T-cell (primary cell): ENCODE data around the gene SLC39A1. TPM values are rescaled to one million over a fixed set of nuclear protein-coding genes. Genes with fewer than 3 reads are reported as not detected.
"Not testable (repeated sequence)": the region's sequence is repeated elsewhere in the genome, so short reads cannot be mapped to it uniquely, and the experiment has no call there.

ENCODE experiments used
- ATAC-seq, 4 experiments: fragments of 200-7000 bp in 3 of 4; fragments of 150-1000 bp in 1 of 4; cut with Tn5 transposase; replicated peaks in 1 of 4; 1 replicate in 3 of 4; 2 replicates in 1 of 4; pipeline ENCODE4 v1.10.0; 2021; ENCODE audit warnings: moderate library complexity in 3 of 4, mild to moderate bottlenecking in 2 of 4, moderate number of reproducible peaks in 1 of 4
- CTCF ChIA-PET, 2 donors: fragments of 300-600 bp; sonication (Branson Sonifier 250); formaldehyde crosslinking; loops; one replicate each; lab custom pipeline; 2022; ENCODE audit warnings: antibody characterized with exemption in 2 of 2; lab: Charles Lee
- POLR2A ChIA-PET, 2 donors: fragments of 300-600 bp; sonication (Branson Sonifier 250); formaldehyde crosslinking; loops; one replicate each; lab custom pipeline; 2022; ENCODE audit warnings: antibody characterized with exemption in 2 of 2; lab: Charles Lee
- DNase-seq, 35 experiments: peaks; one replicate each; pipeline versions ENCODE4 v3.0.0 to v3.0.0-alpha.2; 2013 to 2023
- H3K27ac ChIP-seq: one replicate; pipeline ENCODE4 v1.5.1; 2013; ENCODE audit warnings: low read length
- H3K27me3 ChIP-seq, 2 experiments: replicated peaks in 1 of 2; 1 replicate in 1 of 2; 2 replicates in 1 of 2; pipeline versions ENCODE4 v1.6.1 to v1.7.0; 2013; ENCODE audit warnings: low read length in 1 of 2, mixed read lengths in 1 of 2; ENCODE audit not compliant: control insufficient read depth in 2 of 2, insufficient read depth in 2 of 2; ENCODE audit errors: extremely low read depth in 1 of 2
- H3K36me3 ChIP-seq, 2 donors: 1 replicate in 1 of 2; 2 replicates in 1 of 2; pipeline versions ENCODE4 v1.6.1 to v1.7.0; 2013; ENCODE audit warnings: low read length in 1 of 2; ENCODE audit not compliant: control insufficient read depth in 2 of 2, insufficient read depth in 1 of 2; ENCODE audit errors: extremely low read depth in 1 of 2
- H3K4me1 ChIP-seq, 2 experiments: 1 replicate in 1 of 2; 2 replicates in 1 of 2; pipeline versions ENCODE4 v1.6.1 to v1.7.0; 2013; ENCODE audit warnings: low read length in 2 of 2, mixed read lengths in 1 of 2; ENCODE audit not compliant: insufficient read depth in 2 of 2, control insufficient read depth in 1 of 2; ENCODE audit errors: extremely low read depth in 1 of 2
- H3K4me3 ChIP-seq, 2 donors: 1 replicate in 1 of 2; 2 replicates in 1 of 2; pipeline versions ENCODE4 v1.5.1 to v1.7.0; 2013; ENCODE audit warnings: mild to moderate bottlenecking in 2 of 2, low read length in 1 of 2, moderate library complexity in 1 of 2; ENCODE audit not compliant: control insufficient read depth in 1 of 2; ENCODE audit errors: extremely low read depth in 1 of 2
- H3K9me3 ChIP-seq: 2 replicates; pipeline ENCODE4 v1.7.0; 2013
- H3K27ac Mint-ChIP-seq, 2 donors: one replicate each; pipeline ENCODE4 v1.8.0; 2020 to 2021; ENCODE audit warnings: mild to moderate bottlenecking in 2 of 2, mixed read lengths in 2 of 2
- H3K27me3 Mint-ChIP-seq, 2 donors: one replicate each; pipeline ENCODE4 v1.8.0; 2021 to 2022; ENCODE audit warnings: mixed read lengths in 2 of 2
- H3K36me3 Mint-ChIP-seq: one replicate; pipeline ENCODE4 v1.8.0; 2021; ENCODE audit warnings: mixed read lengths
- H3K4me1 Mint-ChIP-seq, 3 donors: one replicate each; pipeline ENCODE4 v1.8.0; 2020 to 2022; ENCODE audit warnings: mixed read lengths in 3 of 3, mild to moderate bottlenecking in 1 of 3
- H3K4me3 Mint-ChIP-seq, 3 donors: one replicate each; pipeline ENCODE4 v1.8.0; 2020 to 2022; ENCODE audit warnings: mild to moderate bottlenecking in 3 of 3, mixed read lengths in 3 of 3, moderate library complexity in 3 of 3
- H3K9me3 Mint-ChIP-seq, 3 donors: one replicate each; pipeline ENCODE4 v1.8.0; 2020 to 2022; ENCODE audit warnings: mixed read lengths in 3 of 3
- WGBS: methylation state at CpG from one replicate; pipeline ENCODE4 v1.1.5; 2013; ENCODE audit warnings: missing lambda C conversion rate; ENCODE audit not compliant: insufficient coverage; 5-methylcytosine and 5-hydroxymethylcytosine counted together
- total RNA-seq, 35 experiments: library from RNA in 6 of 35; stranded (reverse) in 6 of 35; fragments of 120-200 nt in 1 of 35; gene quantifications; one replicate each; pipeline versions ENCODE4 v1.2.1 to v1.2.4 and lab custom pipeline; 2013 to 2026

The SLC39A1 gene
- 10 to 100 TPM; 15.1 to 22.0 (median 16.4) TPM for total RNA-seq
- total RNA-seq (2013): 18.4 TPM
- 0.49 to 3.1 (median 1.5) reads per million in 29 experiments for total RNA-seq (lab: John Stamatoyannopoulos, UW)

- H3K9me3 Mint-ChIP-seq: no peaks in the 10 kb centered on the region
- H3K4me1 Mint-ChIP-seq: peaks cover 57 to 71% (median 60%) of the 10 kb centered on the region in 3 donors
- Histone ChIP-seq H3K4me1 (peaks cover 20 to 57% of the 10 kb centered on the region in 2 experiments), H3K9me3 (no peaks in the 10 kb centered on the region), H3K4me3 (peak within 1 kb of the TSS; percentile 72 to 92), H3K27ac (peak within 1 kb of the TSS; percentile 90), H3K27me3 (no peaks in the 10 kb centered on the region), H3K36me3 (peaks cover 0 to 7% of the 10 kb centered on the region in 2 donors)
- WGBS: 1% methylated on average over 48 of the region's 54 CpGs
- H3K4me3 Mint-ChIP-seq: peak within 1 kb of the TSS; percentile 83 to 90 (median 87)
- peak within 1 kb of the TSS; percentile 94 for H3K27ac Mint-ChIP-seq
- H3K36me3 Mint-ChIP-seq: no peaks in the 10 kb centered on the region
- ATAC-seq: peak; percentile 52 to 61 (median 53)
- ChIA-PET CTCF (interaction anchor here in 1 of 2 donors (0.6 to 2.0 kb wide), 5 partner anchors 14 to 166 kb away, joined by 3 to 11 read pairs (median 3); partner anchors contain the start of genes DENND4B and JTB), POLR2A (interaction anchor here (0.5 to 0.6 kb wide), 4 partner anchors 14 to 1953 kb away, joined by 3 read pairs; no protein-coding TSS in a partner anchor)
- DNase-seq: peak; percentile 75 to 96 (median 88)
- no peaks in the 10 kb centered on the region for H3K27me3 Mint-ChIP-seq
These were observed at the start of gene SLC39A1 for GRCh38 chr1:153963030-153963849. Gene SLC39A1, minus strand, starts transcription at chr1:153963537. Its CDS starts 822 bp downstream, at chr1:153962715.

- H3K36me3 ChIP-seq, DNase-seq, CTCF ChIA-PET, ATAC-seq, H3K9me3 ChIP-seq, H3K27me3 Mint-ChIP-seq, H3K4me3 Mint-ChIP-seq, H3K4me1 ChIP-seq, H3K27ac Mint-ChIP-seq, H3K36me3 Mint-ChIP-seq, H3K27ac ChIP-seq, H3K27me3 ChIP-seq, H3K9me3 Mint-ChIP-seq, H3K4me3 ChIP-seq, H3K4me1 Mint-ChIP-seq, POLR2A ChIA-PET: not testable (repeated sequence)
- 89% methylated on average over 12 of the region's 14 CpGs for WGBS
These were observed 49.2 kb upstream of the SLC39A1 start for GRCh38 chr1:154012543-154012942.

GRCh38 chr1:154012129-154012528 is 48.8 kb upstream of the SLC39A1 start:
- ChIA-PET CTCF (interaction anchor here in 1 of 2 donors (0.6 kb wide), 1 partner anchor 26 kb away, joined by 3 read pairs; no protein-coding TSS in a partner anchor), POLR2A (interaction anchor here in 1 of 2 donors (0.6 kb wide), 1 partner anchor 20 kb away, joined by 3 read pairs; no protein-coding TSS in a partner anchor)
- Mint-ChIP-seq H3K4me3 (no peak overlapping the region), H3K27ac (no peak overlapping the region), H3K27me3 (no peaks in the 10 kb centered on the region), H3K36me3 (no peaks in the 10 kb centered on the region), H3K9me3 (no peaks in the 10 kb centered on the region), H3K4me1 (no peaks in the 10 kb centered on the region)
- DNase-seq: no peak
- H3K9me3 ChIP-seq: no peaks in the 10 kb centered on the region
- ATAC-seq: no peak
- H3K4me1 ChIP-seq: no peaks in the 10 kb centered on the region
- no CpG with 5 or more reads among the region's 1 CpG for WGBS
- peaks cover 0 to 4% of the 10 kb centered on the region in 2 experiments for H3K27me3 ChIP-seq
- H3K4me3 ChIP-seq: no peak overlapping the region
- H3K36me3 ChIP-seq: no peaks in the 10 kb centered on the region
- H3K27ac ChIP-seq: no peak overlapping the region

- ATAC-seq: no peak
- Mint-ChIP-seq H3K36me3 (no peaks in the 10 kb centered on the region), H3K9me3 (no peaks in the 10 kb centered on the region), H3K27ac (no peak overlapping the region), H3K4me1 (no peaks in the 10 kb centered on the region), H3K27me3 (no peaks in the 10 kb centered on the region), H3K4me3 (no peak overlapping the region)
- H3K27me3 ChIP-seq: no peaks in the 10 kb centered on the region
- no peak overlapping the region for H3K4me3 ChIP-seq
- ChIA-PET POLR2A (no interaction called here), CTCF (no interaction called here)
- H3K4me1 ChIP-seq: no peaks in the 10 kb centered on the region
- H3K36me3 ChIP-seq: no peaks in the 10 kb centered on the region
- no peak for DNase-seq
- H3K9me3 ChIP-seq: no peaks in the 10 kb centered on the region
- no peak overlapping the region for H3K27ac ChIP-seq
- no CpG with 5 or more reads among the region's 3 CpGs for WGBS
These were observed 42.8 kb upstream of the SLC39A1 start for GRCh38 chr1:154006136-154006535.

- ChIA-PET POLR2A (no interaction called here), CTCF (no interaction called here)
- DNase-seq (no peak), ATAC-seq (no peak)
- 100% methylated on average over 2 of the region's 4 CpGs for WGBS
- peaks cover 5% of the 10 kb centered on the region for H3K36me3 Mint-ChIP-seq
- Histone ChIP-seq H3K27ac (no peak overlapping the region), H3K4me3 (no peak overlapping the region), H3K27me3 (no peaks in the 10 kb centered on the region), H3K4me1 (no peaks in the 10 kb centered on the region), H3K9me3 (no peaks in the 10 kb centered on the region), H3K36me3 (peaks cover 0 to 4% of the 10 kb centered on the region in 2 donors)
- no peaks in the 10 kb centered on the region for H3K9me3 Mint-ChIP-seq
- H3K4me3 Mint-ChIP-seq: no peak overlapping the region
- no peaks in the 10 kb centered on the region for H3K27me3 Mint-ChIP-seq
- peaks cover 0 to 2% (median under 1%) of the 10 kb centered on the region in 3 donors for H3K4me1 Mint-ChIP-seq
- no peak overlapping the region for H3K27ac Mint-ChIP-seq
These were observed 37.1 kb upstream of the SLC39A1 start for GRCh38 chr1:154000420-154000819.

GRCh38 chr1:153996882-153997281 is 33.5 kb upstream of the SLC39A1 start:
- H3K27me3 Mint-ChIP-seq, ATAC-seq, H3K4me3 ChIP-seq, H3K27me3 ChIP-seq, H3K27ac Mint-ChIP-seq, H3K9me3 Mint-ChIP-seq, DNase-seq, H3K4me3 Mint-ChIP-seq, CTCF ChIA-PET, H3K27ac ChIP-seq, H3K9me3 ChIP-seq: not testable (repeated sequence)
- Histone ChIP-seq H3K4me1 (peaks cover 8 to 24% of the 10 kb centered on the region in 2 experiments), H3K36me3 (peaks cover 0 to 36% of the 10 kb centered on the region in 2 donors)
- H3K4me1 Mint-ChIP-seq: peaks cover 18 to 26% (median 18%) of the 10 kb centered on the region in 3 donors
- WGBS: 100% methylated on average over 3 of the region's 10 CpGs
- H3K36me3 Mint-ChIP-seq: peaks cover 21% of the 10 kb centered on the region
- POLR2A ChIA-PET: interaction anchor here in 1 of 2 donors (0.6 to 0.7 kb wide), 2 partner anchors 41 to 223 kb away, joined by 4 to 5 read pairs; no protein-coding TSS in a partner anchor
